H9 (cell line): ENCODE measurements around the gene USP22. TPM values are rescaled to one million over a fixed set of nuclear protein-coding genes. Genes with fewer than 3 reads are reported as not detected.

ENCODE experiments used
- DNase-seq: peaks from one replicate; pipeline ENCODE4 v3.0.0-alpha.2; 2017
- H2AFZ ChIP-seq: one replicate; pipeline ENCODE4 v1.6.1; 2013; ENCODE audit warnings: mild to moderate bottlenecking, low read length, control low read depth, moderate library complexity
- H2AK5ac ChIP-seq: 2 replicates; pipeline ENCODE4 v1.6.1; 2013; ENCODE audit warnings: low read length, control low read depth, mixed read lengths; ENCODE audit not compliant: insufficient read length
- H2BK120ac ChIP-seq: one replicate; pipeline ENCODE4 v1.6.1; 2013; ENCODE audit warnings: low read depth, mild to moderate bottlenecking, low read length, control low read depth, inconsistent platforms; ENCODE audit not compliant: poor library complexity, severe bottlenecking
- H2BK12ac ChIP-seq: 2 replicates; pipeline ENCODE4 v1.6.1; 2013; ENCODE audit warnings: low read length, control low read depth, mixed read lengths, low read depth; ENCODE audit not compliant: insufficient read length
- H2BK15ac ChIP-seq: 2 replicates; pipeline ENCODE4 v1.6.1; 2013; ENCODE audit warnings: low read depth, low read length, control low read depth
- H2BK20ac ChIP-seq: one replicate; pipeline ENCODE4 v1.6.1; 2013; ENCODE audit warnings: low read depth, mild to moderate bottlenecking, low read length, control low read depth, inconsistent platforms; ENCODE audit not compliant: poor library complexity, severe bottlenecking
- H2BK5ac ChIP-seq: 2 replicates; pipeline ENCODE4 v1.6.1; 2013; ENCODE audit warnings: low read length, control low read depth, mixed read lengths; ENCODE audit not compliant: insufficient read length
- H3K14ac ChIP-seq: 2 replicates; pipeline ENCODE4 v1.6.1; 2013; ENCODE audit warnings: low read length, control low read depth; ENCODE audit not compliant: insufficient read depth
- H3K18ac ChIP-seq: 2 replicates; pipeline ENCODE4 v1.6.1; 2013; ENCODE audit warnings: low read depth, mild to moderate bottlenecking, mixed read lengths, low read length, control low read depth; ENCODE audit not compliant: insufficient read length
- H3K23ac ChIP-seq: 2 replicates; pipeline ENCODE4 v1.6.1; 2013; ENCODE audit warnings: low read length, control low read depth, mixed read lengths, low read depth; ENCODE audit not compliant: insufficient read length
- H3K23me2 ChIP-seq: 2 replicates; pipeline ENCODE4 v1.6.1; 2013; ENCODE audit warnings: low read depth, mild to moderate bottlenecking, mixed read lengths, low read length, control low read depth; ENCODE audit not compliant: insufficient read length, poor library complexity, severe bottlenecking
- H3K27ac ChIP-seq: 2 replicates; pipeline ENCODE4 v1.5.1; 2013; ENCODE audit warnings: low read length, control low read depth, mixed read lengths, low read depth; ENCODE audit not compliant: insufficient read length
- H3K27me3 ChIP-seq: 2 replicates; pipeline ENCODE4 v1.6.1; 2013; ENCODE audit warnings: low read length, control low read depth, inconsistent platforms; ENCODE audit not compliant: insufficient read depth
- H3K4ac ChIP-seq: 2 replicates; pipeline ENCODE4 v1.6.1; 2013; ENCODE audit warnings: low read depth, mild to moderate bottlenecking, control low read depth, inconsistent platforms, low read length, moderate library complexity
- H3K4me1 ChIP-seq: 2 replicates; pipeline ENCODE4 v1.6.1; 2013; ENCODE audit warnings: low read length, control low read depth, inconsistent platforms; ENCODE audit not compliant: insufficient read depth
- H3K4me2 ChIP-seq: 2 replicates; pipeline ENCODE4 v1.6.1; 2013; ENCODE audit warnings: low read length, control low read depth, mixed read lengths; ENCODE audit not compliant: insufficient read length, insufficient read depth
- H3K56ac ChIP-seq: 2 replicates; pipeline ENCODE4 v1.6.1; 2013; ENCODE audit warnings: low read depth, mild to moderate bottlenecking, mixed read lengths, low read length, control low read depth; ENCODE audit not compliant: insufficient read length
- H3K79me1 ChIP-seq: 2 replicates; pipeline ENCODE4 v1.6.1; 2013; ENCODE audit warnings: low read depth, mild to moderate bottlenecking, moderate library complexity, low read length, control low read depth, inconsistent platforms; ENCODE audit not compliant: insufficient read depth, poor library complexity, severe bottlenecking
- H3K79me2 ChIP-seq: 2 replicates; pipeline ENCODE4 v1.6.1; 2013; ENCODE audit warnings: low read length, control low read depth, inconsistent platforms; ENCODE audit not compliant: insufficient read depth
- H3K9ac ChIP-seq: 2 replicates; pipeline ENCODE4 v1.6.1; 2013; ENCODE audit warnings: low read length, control low read depth, mixed read lengths; ENCODE audit not compliant: insufficient read length; ENCODE audit errors: extremely low read depth
- H3K9me3 ChIP-seq: one replicate; pipeline ENCODE4 v1.6.1; 2013; ENCODE audit warnings: low read depth, low read length, inconsistent platforms; ENCODE audit not compliant: control insufficient read depth
- H3T11ph ChIP-seq: one replicate; pipeline ENCODE4 v1.6.1; 2013; ENCODE audit warnings: mild to moderate bottlenecking, low read length, control low read depth, inconsistent platforms
- H4K20me1 ChIP-seq: one replicate; pipeline ENCODE4 v1.6.1; 2013; ENCODE audit not compliant: control insufficient read depth, insufficient read length, insufficient read depth
- H4K5ac ChIP-seq: 2 replicates; pipeline ENCODE4 v1.6.1; 2013; ENCODE audit warnings: low read depth, mild to moderate bottlenecking, mixed read lengths, low read length, control low read depth; ENCODE audit not compliant: insufficient read length
- H4K8ac ChIP-seq: replicated peaks from 2 replicates; pipeline ENCODE4 v1.6.1; 2013; ENCODE audit warnings: low read length, control low read depth, mixed read lengths, low read depth; ENCODE audit not compliant: insufficient read length
- H4K91ac ChIP-seq: 2 replicates; pipeline ENCODE4 v1.6.1; 2013; ENCODE audit warnings: low read depth, mild to moderate bottlenecking, moderate library complexity, mixed read lengths, low read length, control low read depth; ENCODE audit not compliant: insufficient read length
- H3K27ac Mint-ChIP-seq, 3 experiments: 2 replicates in 2 of 3; 3 replicates in 1 of 3; pipeline ENCODE4 v1.8.0; 2020 to 2021; ENCODE audit warnings: mixed read lengths in 3 of 3, mild to moderate bottlenecking in 1 of 3, moderate library complexity in 1 of 3
- H3K27me3 Mint-ChIP-seq: 2 replicates; pipeline ENCODE4 v1.8.0; 2021; ENCODE audit warnings: low read depth, mild to moderate bottlenecking, moderate library complexity, mixed read lengths
- H3K36me3 Mint-ChIP-seq, 3 experiments: 2 replicates in 2 of 3; 3 replicates in 1 of 3; pipeline ENCODE4 v1.8.0; 2020 to 2021; ENCODE audit warnings: low read depth in 3 of 3, mixed read lengths in 3 of 3; ENCODE audit not compliant: insufficient read depth in 1 of 3
- H3K4me1 Mint-ChIP-seq, 2 experiments: 2 replicates each; pipeline ENCODE4 v1.8.0; 2020; ENCODE audit warnings: mixed read lengths in 2 of 2
- H3K4me3 Mint-ChIP-seq, 2 experiments: 2 replicates in 1 of 2; 3 replicates in 1 of 2; pipeline ENCODE4 v1.8.0; 2020 to 2021; ENCODE audit warnings: mild to moderate bottlenecking in 2 of 2, mixed read lengths in 2 of 2, moderate library complexity in 1 of 2
- H3K9me3 Mint-ChIP-seq, 2 experiments: 2 replicates in 1 of 2; 3 replicates in 1 of 2; pipeline ENCODE4 v1.8.0; 2020; ENCODE audit warnings: mild to moderate bottlenecking in 2 of 2, mixed read lengths in 2 of 2, moderate library complexity in 1 of 2
- WGBS: extraction: QIAGEN DNeasy Blood & Tissue Kit; methylation state at CpG from one replicate; pipeline ENCODE4 v1.1.7; 2013; ENCODE audit warnings: missing lambda C conversion rate, low lambda C conversion rate, mixed read lengths; ENCODE audit not compliant: insufficient read length; ENCODE audit errors: extremely low coverage; 5-methylcytosine and 5-hydroxymethylcytosine counted together
- total RNA-seq: library from RNA; stranded (reverse); gene quantifications from 2 replicates; pipeline ENCODE4 v1.2.1, GENCODE V29; 2021
- TF ChIP-seq, protein P1 (sequence below): fragments of 200-600 bp; sonication (generic); conservative IDR thresholded peaks from 3 replicates; pipeline ENCODE4 v1.8.0; 2021; ENCODE audit warnings: antibody characterized with exemption, mild to moderate bottlenecking

USP22 gene
- total RNA-seq, 1 experiment from 2014 or later, result 345 TPM

DNA sequence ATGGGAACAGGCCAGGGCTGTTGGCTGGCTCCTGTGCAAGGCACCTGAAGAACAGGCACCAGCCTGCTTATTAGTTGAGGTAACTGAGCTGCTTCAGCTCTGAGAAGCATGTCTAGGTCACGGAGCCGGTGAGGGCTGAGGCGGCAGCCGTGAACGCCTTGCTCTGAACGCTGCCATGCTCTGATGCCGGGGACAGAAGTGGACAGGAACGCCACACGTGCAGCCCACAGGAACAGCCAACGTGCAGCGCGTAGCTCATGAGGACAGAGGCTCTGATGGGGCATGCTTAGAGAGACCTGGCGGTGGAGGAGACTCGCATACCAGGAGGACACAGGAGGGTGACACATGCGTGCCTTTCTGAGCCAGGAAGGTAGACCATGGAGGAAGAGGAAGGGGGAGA is 25.6 kb downstream of the USP22 start:
- no peak overlapping the region for H3K14ac ChIP-seq
- H2AK5ac ChIP-seq, result no peak overlapping the region
- H3K23ac ChIP-seq, result no peak overlapping the region
- peaks cover 89 to 95% (median 93%) of the 10 kb centered on the region in 3 experiments for H3K36me3 Mint-ChIP-seq
- H3K79me1 ChIP-seq, result peaks cover 11% of the 10 kb centered on the region
- no peaks in the 10 kb centered on the region for H3K9me3 ChIP-seq
- no peak overlapping the region for H4K5ac ChIP-seq
- H4K8ac ChIP-seq, result no peak overlapping the region
- no peaks in the 10 kb centered on the region for H3K27me3 Mint-ChIP-seq
- H3K4ac ChIP-seq, result no peak overlapping the region
- no peak overlapping the region for H2BK15ac ChIP-seq
- no peak overlapping the region for H3K4me2 ChIP-seq
- H3K23me2 ChIP-seq, result no peaks in the 10 kb centered on the region
- H3K56ac ChIP-seq, result no peak overlapping the region
- no peak overlapping the region for H3K18ac ChIP-seq
- H3K9ac ChIP-seq, result no peak overlapping the region
- no CpG with 5 or more reads among the region's 15 CpGs for WGBS
- no peak overlapping the region for H2BK120ac ChIP-seq
- no peak overlapping the region for H2BK5ac ChIP-seq
- H3K27me3 ChIP-seq, result no peaks in the 10 kb centered on the region
- no peak overlapping the region for H2BK12ac ChIP-seq
- H2AFZ ChIP-seq, result no peak overlapping the region
- no peak overlapping the region for H3T11ph ChIP-seq
- H4K20me1 ChIP-seq, result no peaks in the 10 kb centered on the region
- no peak overlapping the region for H4K91ac ChIP-seq
- H3K4me1 ChIP-seq, result no peaks in the 10 kb centered on the region
- H3K9me3 Mint-ChIP-seq, result no peaks in the 10 kb centered on the region; a peak in 1 of 5 replicates
- H3K27ac Mint-ChIP-seq, result peak overlapping the region in 1 of 3 experiments; percentile 49; a peak in 2 of 7 replicates
- H3K4me1 Mint-ChIP-seq, result no peaks in the 10 kb centered on the region
- DNase-seq, result no peak
- TF ChIP-seq, protein P1, sequence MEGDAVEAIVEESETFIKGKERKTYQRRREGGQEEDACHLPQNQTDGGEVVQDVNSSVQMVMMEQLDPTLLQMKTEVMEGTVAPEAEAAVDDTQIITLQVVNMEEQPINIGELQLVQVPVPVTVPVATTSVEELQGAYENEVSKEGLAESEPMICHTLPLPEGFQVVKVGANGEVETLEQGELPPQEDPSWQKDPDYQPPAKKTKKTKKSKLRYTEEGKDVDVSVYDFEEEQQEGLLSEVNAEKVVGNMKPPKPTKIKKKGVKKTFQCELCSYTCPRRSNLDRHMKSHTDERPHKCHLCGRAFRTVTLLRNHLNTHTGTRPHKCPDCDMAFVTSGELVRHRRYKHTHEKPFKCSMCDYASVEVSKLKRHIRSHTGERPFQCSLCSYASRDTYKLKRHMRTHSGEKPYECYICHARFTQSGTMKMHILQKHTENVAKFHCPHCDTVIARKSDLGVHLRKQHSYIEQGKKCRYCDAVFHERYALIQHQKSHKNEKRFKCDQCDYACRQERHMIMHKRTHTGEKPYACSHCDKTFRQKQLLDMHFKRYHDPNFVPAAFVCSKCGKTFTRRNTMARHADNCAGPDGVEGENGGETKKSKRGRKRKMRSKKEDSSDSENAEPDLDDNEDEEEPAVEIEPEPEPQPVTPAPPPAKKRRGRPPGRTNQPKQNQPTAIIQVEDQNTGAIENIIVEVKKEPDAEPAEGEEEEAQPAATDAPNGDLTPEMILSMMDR, result no peak
- no peak overlapping the region for H3K4me3 Mint-ChIP-seq
- no peak overlapping the region for H2BK20ac ChIP-seq
- H3K79me2 ChIP-seq, result peaks cover 9% of the 10 kb centered on the region; the same call in 1 of the 2 replicates
- no peak overlapping the region for H3K27ac ChIP-seq
